AG09319 (cell line): ENCODE data around the gene RNGTT.

Experiments used
- DNase-seq: peaks from one replicate; pipeline ENCODE4 v3.0.0-alpha.2; 2010; ENCODE audit warnings: low read depth; ENCODE audit errors: extremely low read depth
- CTCF ChIP-seq: IDR thresholded peaks from 2 replicates; pipeline ENCODE4 v1.5.1; 2011; ENCODE audit warnings: low read depth, mild to moderate bottlenecking, inconsistent platforms, low read length, moderate library complexity

The RNGTT gene

DNA sequence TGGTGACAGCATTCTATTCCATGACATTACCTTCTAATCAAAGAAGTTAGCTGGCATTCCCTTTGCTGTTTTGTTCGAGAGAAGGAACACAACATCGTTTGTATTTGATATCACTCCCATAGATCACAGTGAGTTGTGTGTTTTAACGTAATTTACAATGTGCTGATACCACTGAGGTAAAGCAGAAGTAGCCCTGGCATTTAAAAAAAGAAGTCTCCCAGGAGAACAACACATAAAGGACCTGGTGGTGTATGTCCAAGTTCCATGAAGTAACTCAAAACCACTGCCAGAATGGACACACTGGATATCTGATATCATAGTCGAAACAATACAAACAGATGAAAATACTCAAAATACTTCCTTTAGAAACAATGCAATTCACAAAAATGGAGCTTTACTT, 351.7 kb downstream of the RNGTT start:
- no peak for TF ChIP-seq CTCF

DNA sequence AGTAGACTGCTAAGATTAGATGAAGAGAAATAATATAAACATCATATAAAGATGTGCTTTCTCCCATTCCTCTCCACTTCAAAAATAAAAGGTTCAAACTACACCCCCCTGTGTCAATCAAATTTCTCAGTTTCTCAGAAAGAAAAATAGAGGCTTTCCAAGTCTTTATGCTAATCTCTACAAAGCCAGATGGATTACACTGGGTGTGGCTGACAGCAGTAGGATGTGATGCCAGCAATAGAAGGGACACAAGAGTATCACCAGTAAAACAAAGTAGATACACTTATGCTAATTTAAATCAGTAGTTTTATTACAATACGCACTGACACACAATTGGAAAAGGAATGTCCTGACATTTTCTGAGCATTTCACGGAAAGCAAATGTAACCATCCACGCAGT, 353.4 kb downstream of the RNGTT start:
- TF ChIP-seq CTCF = no peak
- DNase-seq = no peak

More for the DNA sequence above, 351.7 kb downstream of the RNGTT start:
- no peak for DNase-seq

DNA sequence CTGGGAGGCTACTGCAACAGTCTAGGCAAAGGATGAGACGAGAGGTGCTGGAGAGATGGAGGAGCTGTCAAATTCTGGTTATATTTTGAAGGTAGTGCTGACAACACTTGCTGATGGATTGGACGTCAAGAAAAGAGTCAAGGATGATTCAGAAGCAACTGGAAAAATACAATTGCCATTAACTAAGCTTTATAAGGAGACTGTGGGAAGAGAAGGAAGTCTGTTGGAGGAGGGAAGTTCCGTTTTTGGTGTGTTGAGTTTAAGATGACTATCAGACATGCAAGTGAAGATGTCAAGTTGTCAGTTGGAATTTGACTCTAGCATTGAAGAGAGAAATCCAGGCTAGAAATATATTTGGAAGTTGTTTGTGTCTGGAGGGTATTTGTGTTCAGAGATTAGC, 358.1 kb downstream of the RNGTT start:
- TF ChIP-seq CTCF = no peak
- no peak for DNase-seq

GRCh38 chr6:88599571-88599970, 363.8 kb downstream of the RNGTT start:
- DNase-seq = no peak
- TF ChIP-seq CTCF = no peak

DNA sequence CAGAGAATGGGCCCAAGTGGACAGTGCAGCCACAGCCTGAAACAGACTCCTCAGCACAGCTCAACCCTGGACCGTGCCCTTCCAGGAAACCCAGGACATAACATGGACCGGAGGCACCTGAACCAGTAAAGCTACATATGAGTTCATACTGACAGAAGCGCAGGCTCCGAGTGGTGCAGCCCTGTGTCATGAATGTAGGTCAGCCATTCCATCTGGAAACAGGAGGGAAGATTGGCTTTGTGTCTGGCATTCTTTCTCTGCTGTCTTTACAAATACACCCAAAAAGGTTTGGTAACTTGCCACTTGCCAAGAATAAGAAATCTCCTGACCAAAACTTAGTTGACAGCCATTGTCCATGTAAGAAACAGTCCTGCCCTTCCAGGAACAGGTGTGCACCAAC, 366.6 kb downstream of the RNGTT start:
- TF ChIP-seq CTCF = no peak
- no peak for DNase-seq

GRCh38 chr6:88588938-88589337, 374.5 kb downstream of the RNGTT start:
- no peak for DNase-seq
- TF ChIP-seq CTCF = no peak

DNA sequence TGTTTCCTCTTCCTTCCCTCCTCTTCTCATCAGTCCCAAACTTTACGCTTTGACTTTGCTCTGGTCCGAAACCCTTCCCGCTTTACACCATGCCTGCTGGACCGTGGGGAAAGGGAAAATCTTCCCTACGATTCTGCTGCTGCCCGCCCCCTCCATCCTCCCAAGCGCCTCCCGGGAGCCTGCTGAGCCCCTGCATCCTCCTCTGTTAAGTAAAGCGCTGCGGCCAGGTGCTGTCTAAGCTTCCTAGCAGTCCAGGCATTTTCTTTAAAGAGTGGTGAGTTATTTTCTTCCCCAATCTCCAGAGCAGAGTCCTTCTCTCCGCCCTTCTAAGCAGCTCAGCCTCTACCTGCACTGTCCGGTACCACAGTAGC, 376.3 kb downstream of the RNGTT start:
- TF ChIP-seq CTCF = no peak

More for the DNA sequence above, 376.3 kb downstream of the RNGTT start:
- DNase-seq = no peak
